Caco-2 (cell line): Measurements from ENCODE around the gene F5. TPM values are rescaled to one million over a fixed set of nuclear protein-coding genes. Genes with fewer than 3 reads are reported as not detected.

Experiments
- Bru-seq: library from RNA; stranded (reverse); fragments of 400-500 nt; gene quantifications from one replicate; lab custom pipeline; 2021; lab: Mats Ljungman, UMichigan
- BruChase-seq, 2 experiments: library from RNA; stranded (reverse); fragments of 400-500 nt; gene quantifications; one replicate each; lab custom pipeline; 2021; lab: Mats Ljungman, UMichigan
- BruUV-seq: library from RNA; stranded (reverse); fragments of 400-500 nt; replicated peaks from 2 replicates; lab custom pipeline; 2021; lab: Mats Ljungman, UMichigan
- CTCF ChIA-PET: fragments of 300-600 bp; sonication (Branson Sonifier 250); formaldehyde crosslinking; loops from one replicate; lab custom pipeline; 2022; ENCODE audit warnings: antibody characterized with exemption; lab: Charles Lee
- POLR2A ChIA-PET: fragments of 300-600 bp; sonication (Branson Sonifier 250); formaldehyde crosslinking; loops from one replicate; lab custom pipeline; 2022; ENCODE audit warnings: antibody characterized with exemption; lab: Charles Lee
- DNase-seq, 2 experiments: peaks; one replicate each; pipeline versions ENCODE4 v3.0.0 to v3.0.0-alpha.2; 2020 to 2022
- H3K27me3 ChIP-seq: replicated peaks from 2 replicates; pipeline ENCODE4 v1.6.0; 2011; ENCODE audit warnings: low read length; ENCODE audit not compliant: control insufficient read depth, insufficient read depth
- H3K36me3 ChIP-seq: 2 replicates; pipeline ENCODE4 v1.5.1; 2011; ENCODE audit warnings: low read length; ENCODE audit not compliant: control insufficient read depth, insufficient read depth
- H3K4me1 ChIP-seq: fragments of 250-450 bp; sonication (Bioruptor Pico); 2 replicates; pipeline ENCODE4 v1.5.1; 2020; ENCODE audit warnings: mild to moderate bottlenecking
- H3K4me3 ChIP-seq: 2 replicates; pipeline ENCODE4 v1.5.1; 2011; ENCODE audit warnings: low read depth, mild to moderate bottlenecking, control low read depth, low read length
- H3K9me3 ChIP-seq: fragments of 250-450 bp; sonication (Bioruptor Pico); 2 replicates; pipeline ENCODE4 v1.5.1; 2020; ENCODE audit warnings: mild to moderate bottlenecking, moderate library complexity
- H3K27ac Mint-ChIP-seq: one replicate; pipeline ENCODE4 v1.8.0; 2022; ENCODE audit warnings: mixed read lengths; ENCODE audit not compliant: unreplicated experiment
- H3K27me3 Mint-ChIP-seq: one replicate; pipeline ENCODE4 v1.8.0; 2022; ENCODE audit warnings: mixed read lengths; ENCODE audit not compliant: insufficient read depth, unreplicated experiment
- H3K36me3 Mint-ChIP-seq: one replicate; pipeline ENCODE4 v1.8.0; 2022; ENCODE audit warnings: mild to moderate bottlenecking, mixed read lengths; ENCODE audit not compliant: insufficient read depth, unreplicated experiment
- H3K4me1 Mint-ChIP-seq: one replicate; pipeline ENCODE4 v1.8.0; 2022; ENCODE audit warnings: low read depth, mixed read lengths; ENCODE audit not compliant: unreplicated experiment
- H3K4me3 Mint-ChIP-seq: one replicate; pipeline ENCODE4 v1.8.0; 2022; ENCODE audit warnings: mild to moderate bottlenecking, moderate library complexity, mixed read lengths; ENCODE audit not compliant: unreplicated experiment
- H3K9me3 Mint-ChIP-seq: one replicate; pipeline ENCODE4 v1.8.0; 2022; ENCODE audit warnings: mixed read lengths; ENCODE audit not compliant: unreplicated experiment
- intact Hi-C: fragments of 100-400 bp; cut with micrococcal nuclease; formaldehyde crosslinking; loops from one replicate; pipeline ENCODE4 v1.10.0; 2022; ENCODE audit not compliant: unreplicated experiment
- long read RNA-seq: library from polyadenylated mRNA; stranded (forward); transcript quantifications from one replicate; pipeline ENCODE4 v2.0.0, GENCODE V29; 2022
- total RNA-seq: library from RNA; stranded (reverse); gene quantifications from 2 replicates; pipeline ENCODE4 v1.2.3, GENCODE V29; 2022
- TF ChIP-seq, protein P1 (sequence below), 2 experiments: fragments of 200-600 bp in 1 of 2; IDR thresholded peaks; 1 replicate in 1 of 2; 2 replicates in 1 of 2; pipeline versions ENCODE4 v1.5.1 to v1.8.0; 2011 to 2022; ENCODE audit warnings: antibody characterized with exemption in 1 of 2, control low read depth in 1 of 2, inconsistent platforms in 1 of 2, low read depth in 1 of 2, low read length in 1 of 2, mild to moderate bottlenecking in 1 of 2, moderate library complexity in 1 of 2; ENCODE audit not compliant: insufficient read depth in 1 of 2, severe bottlenecking in 1 of 2, unreplicated experiment in 1 of 2

Gene F5
- 0.50 and 0.74 TPM in 2 replicates for total RNA-seq
- Bru-seq, nascent RNA: percentile 20 among the genes with signal in this experiment
- percentile 22 among the genes with signal in this experiment for BruChase-seq, experiment 1, labeled RNA remaining after a 2-hour chase
- BruChase-seq, experiment 2, labeled RNA remaining after a 6-hour chase: percentile 26 among the genes with signal in this experiment
- long read RNA-seq: 0 reads

DNA sequence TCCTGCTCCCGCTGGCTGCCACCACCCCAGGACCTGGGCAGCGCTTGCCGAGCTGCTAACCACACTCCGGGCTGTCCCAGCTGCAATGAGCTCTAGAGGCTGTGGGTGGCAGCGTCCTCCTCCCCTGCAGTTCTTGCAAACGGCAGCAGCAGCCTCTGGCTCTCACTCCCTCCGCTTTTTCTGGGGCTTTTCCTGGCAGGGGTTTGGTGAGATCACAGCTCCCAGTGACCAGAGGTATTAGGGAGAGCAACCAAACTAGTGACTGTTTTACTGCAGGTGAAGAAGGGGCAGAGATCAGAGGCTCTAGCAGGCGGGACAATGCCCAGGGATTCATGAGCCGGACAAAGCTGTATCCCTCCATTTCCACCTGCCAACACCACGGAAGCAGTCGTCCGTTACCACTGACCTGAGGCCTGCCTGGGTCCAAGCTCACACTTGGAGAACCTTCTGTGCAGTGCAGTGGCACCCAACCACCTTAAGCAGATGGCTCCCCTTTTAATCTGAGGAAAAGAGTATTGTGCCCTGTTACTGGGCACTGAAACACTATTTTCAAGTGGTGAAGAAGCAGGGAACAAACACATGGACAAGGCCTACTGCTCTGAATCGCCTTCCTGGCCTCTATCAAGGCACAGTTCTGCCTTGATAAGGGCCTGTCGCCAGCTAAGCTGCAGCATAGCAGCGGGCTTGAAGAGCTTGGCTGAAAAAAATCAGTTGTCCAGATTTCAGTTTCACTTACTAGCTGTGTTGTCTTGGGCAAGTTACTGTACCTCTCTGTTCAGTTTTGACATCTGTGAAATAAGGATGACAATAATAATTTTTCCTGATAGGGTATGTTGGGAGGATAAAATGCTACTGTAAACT is at the start of gene F5:
TSS of gene F5 (minus strand) at position 87 of the 861 bp plus-strand sequence. CDS start 95 bp downstream, outside the sequence.
- ChIA-PET CTCF (interaction anchor here (0.6 to 1.6 kb wide), 7 partner anchors 21 to 223 kb away, joined by 3 to 11 read pairs (median 7); no protein-coding TSS in a partner anchor), POLR2A (interaction anchor here (0.7 to 0.8 kb wide), 2 partner anchors 21 to 208 kb away, joined by 3 read pairs; partner anchors contain the start of gene METTL18)
- Mint-ChIP-seq H3K4me1 (peaks cover 5% of the 10 kb centered on the region), H3K36me3 (no peaks in the 10 kb centered on the region), H3K27ac (no peak within 1 kb of the TSS), H3K4me3 (peak within 1 kb of the TSS; percentile 54), H3K9me3 (no peaks in the 10 kb centered on the region), H3K27me3 (no peaks in the 10 kb centered on the region)
- H3K9me3 ChIP-seq: no peaks in the 10 kb centered on the region
- H3K27me3 ChIP-seq: no peaks in the 10 kb centered on the region
- DNase-seq: peak; percentile 75 to 80
- peak within 1 kb of the TSS; percentile 23; the same call in 1 of the 2 replicates for H3K4me3 ChIP-seq
- no peaks in the 10 kb centered on the region for H3K36me3 ChIP-seq
- TF ChIP-seq, protein P1, sequence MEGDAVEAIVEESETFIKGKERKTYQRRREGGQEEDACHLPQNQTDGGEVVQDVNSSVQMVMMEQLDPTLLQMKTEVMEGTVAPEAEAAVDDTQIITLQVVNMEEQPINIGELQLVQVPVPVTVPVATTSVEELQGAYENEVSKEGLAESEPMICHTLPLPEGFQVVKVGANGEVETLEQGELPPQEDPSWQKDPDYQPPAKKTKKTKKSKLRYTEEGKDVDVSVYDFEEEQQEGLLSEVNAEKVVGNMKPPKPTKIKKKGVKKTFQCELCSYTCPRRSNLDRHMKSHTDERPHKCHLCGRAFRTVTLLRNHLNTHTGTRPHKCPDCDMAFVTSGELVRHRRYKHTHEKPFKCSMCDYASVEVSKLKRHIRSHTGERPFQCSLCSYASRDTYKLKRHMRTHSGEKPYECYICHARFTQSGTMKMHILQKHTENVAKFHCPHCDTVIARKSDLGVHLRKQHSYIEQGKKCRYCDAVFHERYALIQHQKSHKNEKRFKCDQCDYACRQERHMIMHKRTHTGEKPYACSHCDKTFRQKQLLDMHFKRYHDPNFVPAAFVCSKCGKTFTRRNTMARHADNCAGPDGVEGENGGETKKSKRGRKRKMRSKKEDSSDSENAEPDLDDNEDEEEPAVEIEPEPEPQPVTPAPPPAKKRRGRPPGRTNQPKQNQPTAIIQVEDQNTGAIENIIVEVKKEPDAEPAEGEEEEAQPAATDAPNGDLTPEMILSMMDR (IDR thresholded peaks at IDR 0.05; ENCODE audit: insufficient read depth in 1 of 2, low read depth in 1 of 2, low read length in 1 of 2, severe bottlenecking in 1 of 2, unreplicated experiment in 1 of 2): peak; percentile 43 to 64
- no TSS peak for BruUV-seq
- intact Hi-C loops: loop anchor here (1.0 kb wide), 1 partner anchor 36 kb away; no protein-coding TSS in a partner anchor
- H3K4me1 ChIP-seq: peaks cover 6% of the 10 kb centered on the region; the same call in 1 of the 2 replicates

DNA sequence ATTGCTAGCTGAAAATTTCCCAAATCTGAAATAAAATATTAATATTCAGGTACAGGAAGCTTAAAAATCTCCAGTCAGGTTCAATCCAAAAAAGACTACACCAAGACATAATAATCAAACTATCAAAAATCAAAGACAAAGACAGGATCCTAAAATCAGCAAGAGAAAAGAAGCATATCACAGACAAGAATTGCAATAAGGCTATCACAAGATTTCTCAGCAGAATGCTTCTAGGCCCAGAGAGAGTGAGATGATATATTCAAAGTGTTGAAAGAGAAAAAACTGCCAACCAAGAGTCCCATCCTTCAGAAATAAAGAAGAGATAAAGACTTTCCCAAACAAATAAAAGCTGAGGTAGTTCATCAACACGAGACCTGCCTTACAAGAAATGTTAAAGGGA is 48.6 kb upstream of the F5 start:
- TF ChIP-seq, protein P1 (IDR thresholded peaks at IDR 0.05; ENCODE audit: insufficient read depth in 1 of 2, low read depth in 1 of 2, low read length in 1 of 2, severe bottlenecking in 1 of 2, unreplicated experiment in 1 of 2): no peak
- CTCF ChIA-PET: no interaction called here
- intact Hi-C loops: no loop called here
- no peak overlapping the region for H3K27ac Mint-ChIP-seq
- no TSS peak for BruUV-seq
- Histone ChIP-seq H3K4me1 (no peaks in the 10 kb centered on the region), H3K4me3 (no peak overlapping the region), H3K36me3 (no peaks in the 10 kb centered on the region), H3K27me3 (no peaks in the 10 kb centered on the region), H3K9me3 (peaks cover 27% of the 10 kb centered on the region)
- peaks cover 6% of the 10 kb centered on the region for H3K27me3 Mint-ChIP-seq
- DNase-seq: no peak
- peaks cover 35% of the 10 kb centered on the region for H3K9me3 Mint-ChIP-seq
- no peaks in the 10 kb centered on the region for H3K36me3 Mint-ChIP-seq
- H3K4me3 Mint-ChIP-seq: no peak overlapping the region
- no peaks in the 10 kb centered on the region for H3K4me1 Mint-ChIP-seq
- POLR2A ChIA-PET: no interaction called here

DNA sequence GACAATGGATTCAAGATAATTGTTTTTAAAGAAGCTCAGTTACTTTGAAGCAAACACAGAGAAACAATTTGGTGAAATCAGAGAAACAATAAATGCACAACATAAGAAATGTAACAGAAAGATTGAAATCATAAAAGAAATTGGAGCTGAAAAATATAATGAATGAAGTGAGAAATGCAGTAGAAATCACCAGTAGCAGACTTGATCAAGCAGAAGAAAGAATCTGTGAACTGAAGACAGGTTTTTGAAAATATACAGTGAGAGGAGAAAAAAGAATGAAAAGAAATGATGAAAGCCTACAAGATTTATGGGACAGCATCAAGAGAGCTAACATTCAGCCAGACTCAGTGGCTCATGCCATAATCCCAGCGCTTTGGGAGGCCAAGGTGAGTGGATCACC is 47.9 kb upstream of the F5 start:
- H3K27me3 Mint-ChIP-seq: peaks cover 6% of the 10 kb centered on the region
- TF ChIP-seq, protein P1 (IDR thresholded peaks at IDR 0.05; ENCODE audit: insufficient read depth in 1 of 2, low read depth in 1 of 2, low read length in 1 of 2, severe bottlenecking in 1 of 2, unreplicated experiment in 1 of 2): no peak
- no peaks in the 10 kb centered on the region for H3K36me3 ChIP-seq
- H3K9me3 Mint-ChIP-seq: peaks cover 35% of the 10 kb centered on the region
- no peak overlapping the region for H3K27ac Mint-ChIP-seq
- DNase-seq: no peak
- H3K36me3 Mint-ChIP-seq: no peaks in the 10 kb centered on the region
- H3K4me1 Mint-ChIP-seq: no peaks in the 10 kb centered on the region
- no peak overlapping the region for H3K4me3 ChIP-seq
- H3K4me1 ChIP-seq: no peaks in the 10 kb centered on the region
- intact Hi-C loops: no loop called here
- peaks cover 27% of the 10 kb centered on the region for H3K9me3 ChIP-seq
- ChIA-PET POLR2A (no interaction called here), CTCF (no interaction called here)
- no peak overlapping the region for H3K4me3 Mint-ChIP-seq
- H3K27me3 ChIP-seq: no peaks in the 10 kb centered on the region
- BruUV-seq: no TSS peak
